GM18502 (cell line): Measurements from ENCODE around the gene SLC9A6.

Source experiments
- ATAC-seq: cut with Tn5 transposase; IDR thresholded peaks from one replicate; pipeline ENCODE4 v1.9.1; 2021; ENCODE audit warnings: mild to moderate bottlenecking; ENCODE audit not compliant: unreplicated experiment, poor library complexity

Gene SLC9A6

DNA sequence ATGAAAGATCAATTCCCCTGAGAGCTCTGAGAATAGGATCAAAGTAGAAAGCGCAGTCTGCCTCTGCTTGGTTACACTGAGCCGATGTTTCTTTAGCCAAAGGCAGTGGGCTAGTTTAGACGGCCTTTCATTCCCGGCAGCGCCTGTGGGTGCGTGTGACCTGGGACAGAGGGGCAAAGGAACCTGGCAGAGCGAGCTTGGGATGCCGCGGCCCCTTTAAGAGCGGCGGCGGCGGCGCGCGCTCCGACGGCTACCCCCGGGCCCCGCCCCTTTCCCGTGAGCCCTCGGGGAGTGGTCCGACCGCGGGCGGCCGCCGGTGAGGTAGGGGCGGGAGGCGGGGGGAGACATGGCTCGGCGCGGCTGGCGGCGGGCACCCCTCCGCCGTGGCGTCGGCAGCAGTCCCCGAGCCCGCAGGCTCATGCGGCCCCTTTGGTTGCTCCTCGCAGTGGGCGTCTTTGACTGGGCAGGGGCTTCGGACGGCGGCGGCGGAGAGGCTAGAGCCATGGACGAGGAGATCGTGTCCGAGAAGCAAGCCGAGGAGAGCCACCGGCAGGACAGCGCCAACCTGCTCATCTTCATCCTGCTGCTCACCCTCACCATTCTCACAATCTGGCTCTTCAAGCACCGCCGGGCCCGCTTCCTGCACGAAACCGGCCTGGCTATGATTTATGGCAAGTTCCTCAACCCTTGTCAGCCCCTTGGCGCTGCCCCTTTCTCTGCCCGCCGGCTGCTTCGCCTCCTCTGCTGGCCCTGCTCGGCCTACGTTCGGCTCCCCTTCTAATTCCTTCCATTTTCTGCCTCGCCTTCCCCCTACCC lies at the start of gene SLC9A6:
TSS of gene SLC9A6 (plus strand) at position 279 of the 816 bp plus-strand sequence. CDS start at position 503, 224 bp downstream.
- ATAC-seq, result peak; percentile 88

DNA sequence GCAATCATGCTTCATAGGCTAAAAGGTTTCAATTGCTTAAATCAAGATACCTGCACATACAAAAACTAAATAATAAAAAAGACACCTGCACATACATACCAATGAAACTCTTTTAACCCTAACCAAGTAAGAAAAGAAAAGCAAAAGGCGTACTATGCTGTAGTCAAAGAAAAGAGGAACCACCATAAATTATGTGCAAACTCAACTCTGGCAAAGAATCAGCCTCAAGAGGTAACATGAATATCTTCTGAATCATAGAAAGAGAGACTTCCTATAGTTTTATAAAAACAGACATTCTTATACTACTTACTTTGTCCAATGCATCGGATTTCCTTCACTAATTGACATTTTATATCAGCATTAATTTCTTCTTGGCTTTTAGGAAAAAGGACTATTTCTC lies 40.7 kb upstream of the SLC9A6 start:
- ATAC-seq, result no peak

DNA sequence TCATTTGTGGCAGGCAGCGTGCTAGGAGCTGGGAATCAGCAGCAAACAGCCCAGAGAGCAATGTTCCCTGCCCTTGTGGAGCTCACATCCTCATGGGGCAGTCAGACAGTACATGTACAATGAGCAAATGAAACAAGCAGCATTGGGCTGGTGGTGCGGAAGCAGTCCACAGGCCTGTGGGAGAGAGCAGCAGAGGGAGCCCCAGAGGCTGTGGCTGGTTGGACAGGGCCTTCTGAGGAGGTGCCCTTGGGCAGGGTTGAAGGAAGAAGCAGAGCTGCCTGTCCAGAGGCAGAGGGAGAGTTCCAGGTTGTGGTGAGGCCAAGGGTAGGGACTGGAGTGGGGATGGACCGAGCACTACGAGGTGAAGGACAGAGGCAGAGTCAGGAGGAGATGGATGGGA lies 33.9 kb upstream of the SLC9A6 start:
- no peak for ATAC-seq

DNA sequence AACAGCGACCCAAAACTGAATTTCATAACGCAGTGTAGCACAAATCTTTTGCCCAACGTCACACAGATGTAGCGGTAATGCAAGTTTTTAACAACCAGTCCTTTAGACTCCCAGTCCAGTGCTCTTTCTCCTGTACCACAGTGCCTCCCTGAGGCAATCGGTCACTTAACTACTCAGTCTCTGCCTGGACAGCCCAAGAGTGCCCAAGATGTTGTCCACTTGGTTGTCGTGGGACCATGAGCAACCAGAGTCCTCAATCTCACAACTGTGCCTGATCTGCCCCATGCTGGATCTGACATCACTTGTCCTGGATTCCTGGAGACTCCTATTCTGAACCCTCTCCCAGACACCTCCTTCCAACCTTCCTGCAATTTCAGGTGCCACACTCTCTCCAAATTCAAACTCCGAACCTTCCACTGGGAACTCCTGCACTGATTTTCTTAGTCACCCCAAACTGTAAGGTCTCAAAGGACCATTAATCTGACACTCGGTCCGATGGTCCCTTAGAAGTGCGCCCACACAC lies 12.1 kb upstream of the SLC9A6 start:
- ATAC-seq, result peak; percentile 52

DNA sequence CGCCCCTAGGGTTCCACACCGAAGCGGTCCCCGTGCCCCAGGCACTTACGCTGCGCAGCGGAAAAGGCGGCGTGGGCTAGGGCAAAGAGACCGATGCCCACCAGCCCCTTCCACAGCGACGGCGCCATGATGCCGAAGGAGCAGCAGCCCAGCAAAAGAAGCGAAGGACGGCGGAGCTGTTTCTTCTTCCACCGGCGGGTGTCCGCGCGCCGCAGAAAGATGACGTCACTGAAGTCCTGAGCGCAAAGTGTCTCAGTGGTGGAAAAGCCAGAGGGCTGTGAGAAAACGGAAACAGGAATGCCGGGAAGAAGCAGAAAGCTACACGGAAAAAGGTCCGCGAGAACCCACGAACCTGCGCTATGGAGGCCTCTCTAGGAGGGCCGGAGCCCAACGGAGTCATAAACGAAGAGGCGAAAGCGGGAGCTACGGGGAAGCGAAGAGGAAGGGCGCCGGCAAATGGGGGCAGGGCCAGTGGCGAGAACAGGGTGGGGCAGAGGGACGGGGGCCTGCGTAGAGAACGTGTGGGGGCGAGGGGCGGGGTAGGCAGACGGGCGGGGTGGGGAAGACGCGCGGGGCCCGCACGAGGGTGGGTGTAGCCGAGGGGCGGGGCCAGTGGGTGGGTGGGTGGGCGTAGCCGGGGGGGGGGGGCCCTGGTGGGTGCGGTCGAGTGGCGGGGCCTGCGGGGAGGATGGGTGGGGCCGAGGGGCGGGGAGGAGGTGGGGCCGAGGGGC lies 11.5 kb upstream of the SLC9A6 start, which contains the start of gene MMGT1:
TSS of gene MMGT1 (minus strand) at position 441 of the 731 bp plus-strand sequence. CDS start at position 128, 313 bp downstream.
- peak; percentile 85 for ATAC-seq

DNA sequence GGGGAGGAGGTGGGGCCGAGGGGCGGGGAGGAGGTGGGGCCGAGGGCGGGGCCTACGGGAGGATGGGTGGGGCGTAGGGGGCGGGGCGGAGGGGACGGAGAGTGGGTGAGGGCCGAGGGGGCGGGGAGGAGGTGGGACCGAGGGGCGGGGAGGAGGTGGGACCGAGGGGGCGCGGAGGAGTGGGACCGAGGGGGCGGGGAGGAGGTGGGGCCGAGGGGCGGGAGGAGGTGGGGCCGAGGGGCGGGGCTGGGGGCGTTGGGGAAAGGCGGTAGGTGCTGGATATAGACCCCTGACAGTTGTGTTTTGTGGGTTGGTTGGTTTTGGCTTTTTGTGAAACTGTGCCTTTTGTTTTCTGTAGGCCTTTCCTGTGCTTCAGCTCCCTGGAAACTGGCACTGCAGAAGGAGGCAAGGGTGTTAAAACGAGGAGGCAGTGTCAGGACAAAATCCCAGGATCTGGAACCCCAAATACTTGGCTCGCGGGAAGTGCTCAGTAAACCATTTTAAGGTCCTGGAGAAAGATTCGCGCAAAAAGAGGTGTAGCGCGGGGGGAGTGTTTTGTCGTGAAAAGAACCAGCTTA lies 10.9 kb upstream of the SLC9A6 start:
- no peak for ATAC-seq

DNA sequence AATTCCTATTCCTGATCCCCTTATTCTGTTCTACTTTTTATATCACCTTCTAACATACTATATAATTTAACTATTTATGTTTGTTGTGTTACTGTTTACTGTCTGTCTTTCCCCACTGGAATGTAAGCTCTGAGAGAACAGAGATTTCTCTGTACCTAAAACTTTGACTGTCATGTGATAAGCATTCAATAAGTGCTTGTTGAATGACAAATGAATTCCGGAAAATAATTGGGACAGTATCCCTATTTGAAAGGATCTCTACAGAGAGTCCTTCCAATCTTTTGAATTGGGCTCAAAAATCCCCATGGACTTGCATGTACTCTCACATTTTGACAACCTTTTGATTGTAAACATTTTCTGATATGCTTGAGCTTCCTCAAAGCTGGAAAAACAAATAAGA lies 9.8 kb upstream of the SLC9A6 start:
- ATAC-seq, result no peak

DNA sequence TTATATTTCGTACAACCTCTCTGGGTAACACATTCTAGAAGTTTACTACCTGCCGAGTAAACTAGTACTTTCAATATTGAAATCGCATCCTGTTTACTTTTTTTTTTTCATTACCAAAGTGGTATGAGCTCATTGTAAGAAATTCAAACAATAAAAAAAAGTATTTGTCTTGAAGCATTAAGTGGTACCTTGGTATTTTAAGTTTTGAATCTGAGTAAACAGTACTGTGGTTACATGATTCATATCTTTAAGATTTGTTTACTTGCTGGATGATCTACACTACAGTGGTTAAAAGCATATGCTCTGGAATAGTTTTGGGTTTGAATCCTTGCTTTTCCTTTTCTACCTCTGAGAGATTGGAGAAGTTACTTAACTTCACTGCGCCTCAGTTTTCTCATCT lies 7.6 kb upstream of the SLC9A6 start:
- ATAC-seq, result no peak

DNA sequence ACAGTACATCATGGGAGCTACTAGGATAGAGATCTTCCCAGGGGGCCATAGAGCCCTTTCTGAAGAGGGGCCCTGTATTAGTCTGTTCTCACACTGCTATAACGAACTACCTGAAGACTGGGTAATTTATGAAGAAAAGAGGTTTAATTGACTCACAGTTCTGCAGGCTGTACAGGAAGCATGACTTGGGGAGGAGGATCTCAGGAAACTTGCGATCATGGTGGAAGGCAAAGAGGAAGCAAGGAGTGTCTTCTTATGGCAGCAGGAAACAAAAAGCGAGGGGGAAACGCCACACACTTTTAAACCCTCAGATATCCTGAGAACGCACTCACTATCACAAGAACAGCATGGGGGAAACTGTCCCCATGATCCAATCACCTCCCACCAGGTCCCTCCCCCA lies 4.2 kb upstream of the SLC9A6 start:
- ATAC-seq, result no peak

DNA sequence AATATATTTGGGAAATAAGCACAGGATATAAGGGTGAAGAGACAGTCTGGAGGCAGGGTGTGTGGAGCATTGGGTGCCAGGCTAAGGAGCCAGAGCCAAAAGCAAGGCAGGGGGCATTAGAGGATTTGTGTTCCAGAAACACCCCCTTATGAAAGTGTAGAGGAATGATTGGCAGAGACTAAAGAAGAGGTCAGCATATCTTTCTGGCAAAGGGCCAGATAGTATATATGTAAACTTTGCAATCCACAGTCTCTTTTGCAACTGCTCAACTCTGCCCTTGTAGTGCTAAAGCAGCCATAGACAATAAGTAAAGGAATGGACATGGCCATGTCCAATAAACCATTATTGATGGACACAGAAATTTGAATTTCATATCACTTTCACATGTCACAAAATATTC lies 3.6 kb upstream of the SLC9A6 start:
- no peak for ATAC-seq

DNA sequence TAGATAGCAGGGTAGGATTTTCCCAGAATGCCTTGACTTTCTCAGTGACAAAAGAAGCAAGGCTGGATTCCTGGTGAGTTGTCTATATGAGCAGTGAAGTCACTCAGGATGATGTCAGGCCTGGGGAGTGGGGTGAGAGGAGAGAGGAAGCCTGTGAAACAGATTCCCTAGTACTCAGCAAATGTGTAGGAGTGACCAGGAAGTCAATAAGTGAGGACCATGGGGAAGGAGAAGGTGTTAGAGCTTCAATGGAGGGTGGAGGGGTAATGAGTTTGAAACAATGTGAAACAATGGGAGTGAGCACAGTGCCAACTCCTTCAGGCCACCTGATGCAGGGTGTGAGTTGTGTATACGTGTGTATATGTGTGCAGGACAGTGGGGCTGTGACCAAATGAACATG lies 2.4 kb upstream of the SLC9A6 start:
- no peak for ATAC-seq

DNA sequence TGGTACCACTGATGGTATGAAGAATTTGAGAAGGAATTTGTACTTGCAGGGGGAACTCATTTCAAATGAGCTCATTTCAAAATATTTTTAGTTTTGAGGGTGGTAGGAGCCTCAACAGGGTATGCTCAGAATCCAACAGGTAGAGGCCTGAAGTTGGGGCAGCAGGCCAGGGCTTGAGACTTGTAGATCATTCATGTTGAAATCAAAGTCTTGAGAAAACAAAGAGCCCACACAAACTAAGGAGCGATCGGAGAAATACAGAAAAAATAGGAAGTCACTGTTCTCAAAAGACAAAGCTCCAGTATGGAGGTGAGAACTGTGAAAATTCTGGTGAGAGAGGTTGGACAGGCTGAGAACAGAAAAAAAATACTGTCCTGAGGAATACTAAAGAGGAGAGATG lies 979 bp upstream of the SLC9A6 start:
- ATAC-seq, result no peak

DNA sequence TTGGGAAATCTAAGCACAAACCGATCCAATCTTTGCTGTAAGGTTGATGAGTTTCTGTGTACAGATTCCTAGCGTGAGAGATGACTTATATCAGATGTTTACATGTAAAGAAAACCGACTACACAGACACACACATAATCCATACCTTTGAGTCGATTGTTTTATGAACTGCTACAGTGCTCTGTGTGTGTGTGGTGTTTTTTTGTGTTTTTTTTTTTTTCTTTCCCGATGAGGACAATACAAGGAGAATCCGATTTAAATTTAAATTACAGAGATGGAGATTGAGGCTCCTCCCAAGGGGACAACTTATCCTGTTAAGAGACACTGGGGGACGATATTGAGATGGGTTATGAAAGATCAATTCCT lies 461 bp upstream of the SLC9A6 start:
- peak; percentile 21 for ATAC-seq

DNA sequence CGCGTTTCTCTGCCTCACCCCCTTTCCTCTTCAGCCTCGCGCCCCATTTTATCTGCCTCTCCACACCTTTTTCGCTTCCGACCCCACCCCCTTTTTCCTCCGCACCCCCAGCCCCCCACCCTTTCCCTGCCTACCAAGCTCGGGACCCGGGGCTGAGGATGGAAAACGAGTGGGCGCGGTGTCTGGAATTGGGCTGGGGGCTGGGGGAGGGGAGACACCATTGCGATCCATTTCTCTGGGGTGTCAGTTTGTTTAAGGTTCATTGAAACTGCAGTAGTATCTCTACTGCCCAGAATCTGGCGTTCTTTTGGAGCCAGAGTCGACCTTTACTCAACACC lies 707 bp downstream of the SLC9A6 start:
- ATAC-seq, result no peak

DNA sequence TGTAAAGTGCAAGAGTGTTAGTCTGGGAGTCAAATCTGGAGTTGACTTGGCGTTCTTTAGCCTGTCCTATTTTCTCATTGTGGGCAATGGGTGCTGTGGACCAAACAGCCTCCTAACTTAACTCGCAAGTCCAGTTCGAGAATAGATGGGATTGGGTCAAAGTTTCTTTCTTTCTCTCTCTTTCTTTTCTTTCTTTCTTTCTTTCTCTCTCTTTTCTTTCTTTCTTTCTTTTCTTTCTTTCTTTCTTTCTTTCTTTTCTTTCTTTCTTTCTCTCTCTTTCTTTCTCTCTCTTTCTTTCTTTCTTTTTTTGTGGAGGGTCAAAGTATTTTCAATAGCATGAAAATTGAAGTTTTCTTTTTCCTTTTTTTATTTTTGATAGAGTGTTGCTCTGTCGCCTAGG lies 3.0 kb downstream of the SLC9A6 start:
- ATAC-seq, result no peak

DNA sequence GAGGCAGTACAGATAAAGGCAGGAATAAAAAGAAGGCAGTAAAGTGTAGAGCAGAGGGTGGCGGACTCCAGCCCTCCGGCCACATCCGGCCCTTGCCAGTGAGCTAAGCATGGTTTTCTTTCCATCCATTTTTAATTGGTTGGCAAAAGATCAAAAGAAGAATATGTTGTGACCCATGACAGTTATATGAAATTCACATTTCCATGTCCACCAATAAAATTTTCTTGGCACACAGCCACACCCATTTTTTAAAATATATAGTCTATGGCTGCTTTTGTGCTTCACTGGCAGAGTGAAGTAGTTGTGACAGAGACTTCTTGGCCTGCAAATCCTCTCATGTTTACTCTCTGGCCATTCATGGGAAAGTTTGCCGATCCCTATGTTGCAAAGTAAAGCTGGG lies 29.8 kb downstream of the SLC9A6 start:
- ATAC-seq, result no peak

DNA sequence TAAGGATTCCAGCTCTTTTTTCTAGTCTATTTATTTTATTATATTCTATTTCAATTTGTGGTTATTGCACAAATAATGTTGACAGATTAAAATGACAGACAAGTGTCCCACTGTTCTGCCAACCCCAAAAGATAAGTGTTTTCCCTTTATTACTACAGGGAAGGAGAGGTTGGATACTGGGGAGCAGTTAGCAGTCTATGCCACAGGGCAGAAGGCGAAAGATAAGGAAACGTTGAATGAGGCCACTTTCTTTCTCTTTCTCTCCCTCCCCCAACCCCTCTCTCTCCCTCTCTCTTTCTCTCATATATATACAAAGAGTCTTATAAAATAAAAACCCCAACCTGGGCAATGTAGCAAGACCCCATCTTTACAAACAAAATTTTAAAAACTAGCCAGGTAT lies 31.6 kb downstream of the SLC9A6 start:
- ATAC-seq, result no peak

DNA sequence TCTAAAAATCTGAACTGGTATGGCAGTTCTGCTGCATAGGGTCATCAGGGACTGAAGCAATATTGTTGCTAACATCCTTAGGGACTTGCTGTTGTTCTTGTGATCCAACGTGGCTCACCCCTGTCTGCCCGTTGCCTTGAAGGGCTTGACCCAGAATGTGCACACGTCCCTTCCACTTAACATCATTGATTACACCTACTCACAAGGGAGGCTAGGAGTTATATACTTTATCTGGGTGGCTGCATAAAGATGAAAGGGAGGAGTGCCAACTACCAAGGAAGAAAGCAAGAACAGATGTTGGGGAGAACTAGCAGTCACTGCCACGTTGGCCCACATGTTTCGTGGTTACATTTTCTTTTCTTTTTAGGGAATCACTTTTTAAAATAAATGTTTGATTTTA lies 34.0 kb downstream of the SLC9A6 start:
- ATAC-seq, result no peak

DNA sequence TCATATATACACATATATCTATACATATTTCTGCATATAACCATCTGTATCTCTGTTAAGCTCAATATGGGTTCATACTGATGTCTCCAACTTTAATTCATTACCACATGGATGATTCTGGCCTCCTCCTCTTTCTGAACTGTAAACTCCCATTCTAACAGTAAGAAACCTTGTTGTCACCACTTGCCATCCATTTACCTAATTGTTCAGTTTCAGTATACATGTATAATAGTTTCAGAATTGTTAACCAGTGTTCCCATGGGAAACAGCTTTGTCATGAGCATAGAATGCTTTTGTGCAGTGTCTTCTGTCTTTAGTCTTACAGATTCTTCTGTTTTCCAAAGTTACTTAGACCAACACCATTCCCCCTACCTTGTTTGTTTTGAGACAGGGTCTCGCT lies 35.9 kb downstream of the SLC9A6 start:
- ATAC-seq, result peak; percentile 79

DNA sequence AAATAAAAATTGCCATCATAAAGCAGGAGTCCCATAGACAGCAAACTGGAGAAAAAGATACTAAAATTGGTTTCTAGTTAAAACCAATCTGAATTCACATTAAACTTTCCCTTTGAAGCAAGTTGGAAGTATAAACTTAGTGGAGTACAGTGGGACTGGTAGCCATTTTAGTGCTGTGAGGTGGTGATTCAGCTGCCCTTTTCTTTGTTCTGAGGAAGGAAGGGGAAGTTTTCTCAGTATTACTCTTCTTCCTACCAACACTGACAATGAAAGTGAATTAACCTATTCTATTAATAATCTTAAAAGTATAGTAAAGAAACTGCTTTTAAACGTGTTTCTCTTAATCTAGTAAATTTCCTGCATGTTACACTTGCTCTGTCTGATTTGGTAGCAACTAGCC lies 36.7 kb downstream of the SLC9A6 start:
- no peak for ATAC-seq

DNA sequence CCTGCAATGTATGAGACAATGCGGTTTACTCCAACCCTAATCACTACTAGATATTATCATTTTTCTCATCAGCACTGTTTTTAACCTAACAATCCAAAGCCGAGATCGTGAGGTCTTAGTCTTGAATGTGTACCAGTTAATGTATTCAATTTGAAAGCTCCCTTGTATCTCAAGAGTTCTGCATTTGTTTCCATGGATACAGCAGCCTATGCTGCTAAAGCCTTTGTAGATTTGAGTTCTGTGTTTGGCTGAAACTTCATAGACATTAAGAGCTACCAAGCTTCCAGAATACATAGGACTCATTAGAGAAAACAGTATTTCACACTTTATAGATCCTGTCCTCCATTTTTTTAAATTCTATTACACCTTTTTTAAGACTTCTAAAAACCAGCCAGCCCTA lies 39.9 kb downstream of the SLC9A6 start:
- ATAC-seq, result no peak
